Endothelial cell of umbilical vein (primary cell): ENCODE data around the gene DPP10. TPM values are rescaled to one million over a fixed set of nuclear protein-coding genes. Genes with fewer than 3 reads are reported as not detected.

Experiments
- BruUV-seq: library from RNA; stranded (reverse); fragments of 400-500 nt; replicated peaks from 2 replicates; lab custom pipeline; 2021; lab: Mats Ljungman, UMichigan
- CTCF ChIA-PET: fragments of 300-600, 350-600 bp; sonication (Branson Sonifier 250); formaldehyde crosslinking; loops from one replicate; lab custom pipeline; 2021; ENCODE audit warnings: antibody characterized with exemption, inconsistent platforms; lab: Charles Lee
- POLR2A ChIA-PET: fragments of 300-600, 350-600 bp; sonication (Branson Sonifier 250); formaldehyde crosslinking; loops from one replicate; lab custom pipeline; 2021; ENCODE audit warnings: antibody characterized with exemption, inconsistent platforms; lab: Charles Lee
- DNase-seq: peaks from one replicate; pipeline ENCODE4 v3.0.0-alpha.2; 2011; ENCODE audit warnings: low read depth, low spot score
- FAIRE-seq: peaks from 2 replicates; lab custom pipeline; 2011; peaks lifted over from hg19 to GRCh38; lab: Jason Lieb, UNC
- H2AFZ ChIP-seq: 2 replicates; pipeline ENCODE4 v1.6.0; 2012; ENCODE audit warnings: low read depth, low read length, control low read depth, inconsistent platforms
- H3K27ac ChIP-seq: 2 replicates; pipeline ENCODE4 v1.5.1; 2011; ENCODE audit warnings: low read depth, mild to moderate bottlenecking, control low read depth, low read length, moderate library complexity; ENCODE audit not compliant: insufficient read depth
- H3K27me3 ChIP-seq, 2 experiments: 2 replicates each; pipeline versions ENCODE4 v1.6.0 to v1.6.1; 2011; ENCODE audit warnings: low read length in 2 of 2, mixed read lengths in 1 of 2; ENCODE audit not compliant: control insufficient read depth in 2 of 2, insufficient read depth in 2 of 2
- H3K36me3 ChIP-seq, 2 experiments: 2 replicates in 1 of 2; 3 replicates in 1 of 2; pipeline ENCODE4 v1.5.1; 2011; ENCODE audit warnings: low read length in 2 of 2, mild to moderate bottlenecking in 1 of 2, moderate library complexity in 1 of 2; ENCODE audit not compliant: control insufficient read depth in 2 of 2, insufficient read depth in 2 of 2; ENCODE audit errors: extremely low read depth in 1 of 2
- H3K4me1 ChIP-seq: 3 replicates; pipeline ENCODE4 v1.5.1; 2011; ENCODE audit warnings: mild to moderate bottlenecking, low read length; ENCODE audit not compliant: control insufficient read depth, insufficient read depth; ENCODE audit errors: extremely low read depth
- H3K4me2 ChIP-seq: 2 replicates; pipeline ENCODE4 v1.6.1; 2011; ENCODE audit warnings: low read length, control low read depth, mixed read lengths; ENCODE audit not compliant: insufficient read depth
- H3K4me3 ChIP-seq, 3 experiments: fragments of 200-600 bp in 1 of 3; sonication (generic), shearing (Covaris generic) in 1 of 3; replicated peaks in 1 of 3; 2 replicates each; pipeline ENCODE4 v1.5.1; 2011 to 2016; ENCODE audit warnings: control low read depth in 3 of 3, low read length in 3 of 3, mild to moderate bottlenecking in 2 of 3, inconsistent platforms in 1 of 3, low read depth in 1 of 3, moderate library complexity in 1 of 3; ENCODE audit not compliant: insufficient read depth in 1 of 3
- H3K79me2 ChIP-seq: 2 replicates; pipeline ENCODE4 v1.6.0; 2012; ENCODE audit warnings: low read length, inconsistent platforms; ENCODE audit not compliant: control insufficient read depth, insufficient read depth
- H3K9ac ChIP-seq: replicated peaks from 2 replicates; pipeline ENCODE3; 2011; ENCODE audit warnings: low read length, control low read depth; ENCODE audit not compliant: insufficient read depth; ENCODE audit errors: extremely low read depth
- H3K9me1 ChIP-seq: replicated peaks from 3 replicates; pipeline ENCODE4 v1.6.0; 2011; ENCODE audit warnings: mild to moderate bottlenecking, low read length; ENCODE audit not compliant: control insufficient read depth, insufficient read depth; ENCODE audit errors: extremely low read depth
- H3K9me3 ChIP-seq: replicated peaks from 2 replicates; pipeline ENCODE4 v1.5.1; 2012; ENCODE audit warnings: low read length, inconsistent platforms; ENCODE audit not compliant: control insufficient read depth, insufficient read depth
- H4K20me1 ChIP-seq: replicated peaks from 2 replicates; pipeline ENCODE3; 2011; ENCODE audit warnings: mild to moderate bottlenecking, low read length; ENCODE audit not compliant: control insufficient read depth, insufficient read depth; ENCODE audit errors: extremely low read depth
- EZH2 ChIP-seq: IDR thresholded peaks from 2 replicates; pipeline ENCODE4 v1.6.1; 2012; ENCODE audit warnings: borderline replicate concordance, low read depth, mild to moderate bottlenecking, moderate library complexity, low read length, inconsistent platforms; ENCODE audit not compliant: severe bottlenecking
- FOS ChIP-seq: IDR thresholded peaks from 2 replicates; pipeline ENCODE4 v1.6.1; 2011; ENCODE audit warnings: mild to moderate bottlenecking, low read length, moderate library complexity, borderline replicate concordance; ENCODE audit not compliant: insufficient read depth
- GATA2 ChIP-seq: IDR thresholded peaks from 2 replicates; pipeline ENCODE4 v1.7.0; 2011; ENCODE audit warnings: low read depth, mild to moderate bottlenecking, moderate library complexity, mixed read lengths, low read length; ENCODE audit not compliant: insufficient read length, insufficient read depth
- MYC ChIP-seq: IDR thresholded peaks from one replicate; pipeline ENCODE4 v1.6.1; 2011; ENCODE audit warnings: mild to moderate bottlenecking, low read depth, low read length
- POLR2A ChIP-seq: IDR thresholded peaks from 2 replicates; pipeline ENCODE4 v1.6.1; 2012; ENCODE audit warnings: low read depth, mild to moderate bottlenecking, control low read depth, low read length
- POLR2AphosphoS5 ChIP-seq: IDR thresholded peaks from 2 replicates; pipeline ENCODE4 v1.6.1; 2012; ENCODE audit warnings: low read depth, mild to moderate bottlenecking, control low read depth, low read length, moderate library complexity; ENCODE audit not compliant: insufficient read depth
- dilution Hi-C: fragments of 300-500 bp; cut with MboI; formaldehyde crosslinking; loops from one replicate; pipeline ENCODE4 v1.15.0; 2019; ENCODE audit warnings: low sequenced_read_pairs; ENCODE audit not compliant: extremely low pct_ligation_motif_present
- intact Hi-C: fragments of 100-400 bp; cut with micrococcal nuclease; formaldehyde crosslinking; loops from one replicate; pipeline ENCODE4 v1.10.0; 2022
- polyA plus RNA-seq, 4 experiments: library from polyadenylated mRNA; depleted of rRNA in 3 of 4; stranded (reverse) in 3 of 4; unstranded in 1 of 4; fragments of >200 nt; gene quantifications; 2 replicates each; pipeline versions ENCODE4 v1.2.1 to v1.2.3, GENCODE V29; 2011 to 2012; ENCODE audit warnings: missing spikeins in 1 of 4
- total RNA-seq: library from RNA; stranded (reverse); gene quantifications from 2 replicates; pipeline ENCODE4 v1.2.3, GENCODE V29; 2021

Gene DPP10
- total and polyA plus RNA-seq, 2 donors (not counting 3 experiments of a cell fraction or from before 2014, with no cell fraction given), result not detected

GRCh38 chr2:115196587-115196986, 754.1 kb downstream of the DPP10 start:
- Histone ChIP-seq H3K36me3 (no peaks in the 10 kb centered on the region), H3K9me1 (no peaks in the 10 kb centered on the region), H3K4me3 (no peak overlapping the region), H3K9me3 (no peaks in the 10 kb centered on the region), H3K27me3 (no peaks in the 10 kb centered on the region), H4K20me1 (no peaks in the 10 kb centered on the region), H3K79me2 (no peaks in the 10 kb centered on the region), H2AFZ (no peak overlapping the region), H3K4me1 (no peaks in the 10 kb centered on the region), H3K9ac (no peak overlapping the region), H3K4me2 (no peak overlapping the region), H3K27ac (no peak overlapping the region)
- no peak for FAIRE-seq
- DNase-seq, result no peak
- dilution Hi-C loops, result no loop called here
- POLR2A ChIA-PET, result no interaction called here
- intact Hi-C loops, result no loop called here
- CTCF ChIA-PET, result no interaction called here
- TF ChIP-seq GATA2, result no peak
- no peak for TF ChIP-seq MYC
- TF ChIP-seq EZH2, result no peak
- no TSS peak for BruUV-seq

GRCh38 chr2:115199966-115200365, 757.5 kb downstream of the DPP10 start:
- Histone ChIP-seq H3K36me3 (no peaks in the 10 kb centered on the region), H3K9me3 (no peaks in the 10 kb centered on the region), H3K4me3 (no peak overlapping the region), H3K9ac (no peak overlapping the region), H3K9me1 (no peaks in the 10 kb centered on the region), H3K27me3 (no peaks in the 10 kb centered on the region), H4K20me1 (no peaks in the 10 kb centered on the region), H3K27ac (no peak overlapping the region), H3K4me2 (no peak overlapping the region), H2AFZ (no peak overlapping the region), H3K79me2 (no peaks in the 10 kb centered on the region), H3K4me1 (no peaks in the 10 kb centered on the region)
- TF ChIP-seq POLR2A (no peak), POLR2AphosphoS5 (no peak), GATA2 (no peak), MYC (no peak), FOS (no peak)
- no peak for FAIRE-seq
- no peak for DNase-seq
- dilution Hi-C loops (no loop called here), intact Hi-C loops (no loop called here)
- CTCF ChIA-PET, result no interaction called here
- BruUV-seq, result no TSS peak
- POLR2A ChIA-PET, result no interaction called here
